Eye (tissue), 1 donor: ENCODE data around the gene MTURN.
"Not testable (repeated sequence)": the region's sequence is repeated elsewhere in the genome, so short reads cannot be mapped to it uniquely, and the experiment has no call there.

Experiments
- DNase-seq: peaks from one replicate; pipeline ENCODE4 v3.0.0-alpha.2; 2015

Gene MTURN

DNA sequence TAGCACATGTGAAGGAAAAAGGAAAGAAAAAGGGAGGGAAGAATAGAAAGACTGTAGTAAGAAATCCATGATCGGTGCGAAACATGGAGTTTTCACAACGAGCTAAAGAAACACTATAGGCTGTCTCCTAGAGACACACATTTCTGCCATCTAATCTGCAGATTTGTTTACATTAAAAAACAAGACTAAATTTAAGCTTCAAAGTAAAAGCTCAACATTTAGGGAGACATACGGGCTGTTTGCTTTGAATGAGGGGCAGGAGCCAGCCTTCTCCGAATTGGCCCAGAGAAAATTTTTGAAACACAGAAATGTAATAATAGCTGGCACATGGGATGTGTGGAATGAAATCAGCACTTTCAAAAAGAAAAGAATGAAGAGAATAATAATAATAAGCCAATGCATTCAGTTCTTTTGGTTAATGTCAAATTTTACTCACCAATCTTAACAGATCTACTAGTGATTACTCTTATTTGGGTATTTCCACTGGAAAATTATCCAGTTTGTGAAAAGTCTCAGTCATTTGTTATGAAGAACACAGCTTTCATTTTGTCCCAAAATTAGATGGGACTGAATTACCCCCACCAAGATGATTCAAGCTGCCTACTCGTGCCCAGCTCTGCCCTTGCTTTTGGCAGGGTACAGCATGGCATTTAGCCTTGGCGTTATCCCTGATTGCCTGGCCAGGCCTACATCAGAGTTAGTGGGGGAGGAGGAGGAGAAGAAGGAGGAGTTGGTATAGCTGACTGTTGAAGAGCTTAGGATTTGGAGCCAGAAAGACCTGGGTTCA, 47.1 kb downstream of the MTURN start:
- no peak for DNase-seq

DNA sequence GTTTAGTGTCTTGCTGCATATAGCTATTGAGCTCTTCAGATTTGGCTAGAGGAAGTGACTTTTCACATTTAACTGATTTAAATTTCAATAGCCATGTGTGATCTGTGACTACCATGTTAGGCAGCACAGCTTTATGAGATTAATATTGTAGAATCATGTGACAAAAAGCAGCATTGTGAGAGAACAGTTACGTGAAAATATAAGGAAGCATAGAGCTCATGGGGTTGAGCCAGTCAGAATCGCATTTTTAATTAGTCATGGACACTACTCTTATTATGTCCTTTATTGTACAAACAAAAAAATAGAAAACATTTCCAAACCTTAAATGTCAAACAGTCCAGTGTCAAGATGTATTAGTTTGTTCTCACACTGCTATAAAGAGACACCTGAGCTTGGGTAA, 48.0 kb downstream of the MTURN start:
- DNase-seq, result no peak

DNA sequence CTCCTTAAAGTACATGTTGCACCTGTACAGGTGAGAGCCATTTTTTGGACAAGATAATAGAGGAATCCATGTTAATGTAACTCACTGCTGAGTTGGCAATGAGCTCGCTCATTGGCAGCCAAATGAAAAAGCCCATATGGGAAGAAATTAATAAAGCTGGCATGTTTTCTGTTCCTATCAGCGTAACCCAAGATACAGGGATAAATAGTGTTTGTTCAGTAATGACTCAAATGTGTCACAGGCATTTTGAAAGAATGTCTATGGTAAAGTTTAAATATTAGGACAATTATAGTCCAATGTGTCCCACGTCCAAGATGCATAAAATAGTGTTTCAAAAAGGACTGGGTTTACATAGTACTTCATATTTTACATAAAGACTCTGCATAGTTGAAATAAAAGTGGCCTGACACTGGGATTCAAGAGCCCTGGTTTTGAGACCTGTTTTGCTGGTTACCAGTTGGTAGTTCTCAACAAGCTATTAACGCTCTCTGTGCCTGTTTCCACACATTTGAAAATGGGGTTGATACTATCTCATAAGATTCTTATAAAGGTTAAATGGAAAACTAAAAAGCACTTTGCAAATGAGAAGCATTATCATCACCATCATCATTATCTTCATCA, 49.1 kb downstream of the MTURN start:
- DNase-seq, result no peak

DNA sequence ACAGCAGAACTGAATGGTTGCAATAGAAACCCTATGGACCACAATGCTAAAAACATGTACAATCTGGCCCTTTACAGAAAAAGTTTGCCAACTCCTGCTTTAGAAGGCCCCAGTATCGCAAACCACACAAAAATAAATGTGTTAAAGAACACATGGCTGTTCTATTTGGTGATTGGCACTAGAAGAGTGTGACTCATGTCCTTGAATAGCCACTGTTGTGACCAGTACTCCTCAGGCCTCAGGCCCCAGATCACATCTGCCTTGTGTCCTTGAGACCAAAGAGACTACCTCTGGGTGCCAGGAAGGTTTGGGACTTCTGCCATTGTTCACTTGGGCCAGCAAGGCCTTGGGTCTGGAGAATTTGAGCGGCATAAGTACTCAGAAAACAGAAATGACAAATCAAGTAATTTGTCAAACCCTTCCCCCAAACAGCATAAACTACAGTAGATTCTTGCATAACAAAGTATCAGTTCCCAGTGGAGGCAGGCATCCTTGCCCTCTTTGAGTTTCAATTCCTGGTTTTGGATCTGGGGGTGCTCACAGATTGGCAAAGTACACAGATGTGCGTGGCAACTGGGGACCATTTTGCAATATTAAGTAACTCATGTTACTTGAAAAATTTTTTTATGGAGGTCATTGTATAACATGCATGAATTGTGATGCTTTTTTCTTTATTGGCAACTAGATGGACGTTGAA, 50.2 kb downstream of the MTURN start:
- DNase-seq, result no peak

- DNase-seq, result no peak
Observed at GRCh38 chr7:30185496-30185895, 50.7 kb downstream of the MTURN start.

GRCh38 chr7:30186725-30187124, 51.9 kb downstream of the MTURN start:
- DNase-seq, result no peak

DNA sequence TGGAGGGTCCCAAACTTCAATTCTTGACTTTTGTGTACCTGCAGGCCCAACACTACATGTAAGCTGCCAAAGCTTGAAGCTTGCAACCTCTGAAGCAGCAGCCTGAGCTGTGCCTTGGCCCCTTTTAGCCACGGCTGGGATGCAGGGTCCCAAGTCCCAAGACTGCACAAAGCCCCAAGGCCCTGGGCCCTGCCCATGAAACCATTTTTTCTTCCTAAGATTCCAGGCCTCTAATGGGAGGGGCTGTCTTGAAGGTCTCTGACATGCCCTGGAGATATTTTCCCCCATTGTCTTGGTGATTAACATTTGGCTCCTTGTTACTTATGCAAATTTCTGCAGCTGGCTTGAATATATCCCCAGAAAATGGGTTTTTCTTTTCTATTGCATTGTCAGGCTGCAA, 52.7 kb downstream of the MTURN start:
- no peak for DNase-seq

DNA sequence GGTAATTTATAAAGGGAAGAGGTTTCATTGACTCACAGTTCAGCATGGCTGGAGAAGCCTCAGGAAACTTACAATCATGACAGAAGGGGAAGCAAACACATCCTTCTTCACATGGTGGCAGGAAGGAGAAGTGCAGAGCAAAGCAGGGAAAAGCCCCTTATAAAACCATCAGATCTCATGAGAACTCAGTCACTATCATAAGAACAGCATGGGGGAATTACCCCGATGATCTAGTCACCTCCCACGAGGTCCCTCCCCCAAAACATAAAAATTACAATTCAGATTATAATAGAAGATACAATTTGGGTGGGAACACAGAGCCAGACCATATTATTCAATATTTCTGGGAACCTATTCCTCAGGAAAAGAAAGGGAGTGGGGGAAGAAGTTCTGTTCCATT, 53.6 kb downstream of the MTURN start:
- not testable (repeated sequence) for DNase-seq

DNA sequence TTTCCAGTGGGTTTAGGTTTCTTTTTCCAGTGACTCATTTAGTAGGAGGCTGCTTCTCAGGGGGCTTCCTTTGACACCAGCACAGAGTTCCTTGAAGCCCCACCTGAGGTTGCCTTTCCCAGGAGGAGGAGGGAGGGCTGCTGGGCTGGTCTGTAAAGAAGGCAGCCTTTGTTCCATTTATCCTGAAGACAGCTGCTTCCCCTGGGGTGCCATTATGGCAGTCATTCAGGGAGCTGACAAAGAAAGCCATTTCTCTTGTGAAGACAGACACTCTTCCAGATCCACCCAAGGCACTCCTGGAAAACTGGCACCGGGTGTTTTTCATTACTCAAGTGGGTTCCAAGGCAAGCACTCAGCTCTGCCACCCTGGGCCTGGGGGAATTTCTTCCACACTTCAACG, 54.0 kb downstream of the MTURN start:
- no peak for DNase-seq

- no peak for DNase-seq
Observed at GRCh38 chr7:30191809-30192208, 57.0 kb downstream of the MTURN start.

DNA sequence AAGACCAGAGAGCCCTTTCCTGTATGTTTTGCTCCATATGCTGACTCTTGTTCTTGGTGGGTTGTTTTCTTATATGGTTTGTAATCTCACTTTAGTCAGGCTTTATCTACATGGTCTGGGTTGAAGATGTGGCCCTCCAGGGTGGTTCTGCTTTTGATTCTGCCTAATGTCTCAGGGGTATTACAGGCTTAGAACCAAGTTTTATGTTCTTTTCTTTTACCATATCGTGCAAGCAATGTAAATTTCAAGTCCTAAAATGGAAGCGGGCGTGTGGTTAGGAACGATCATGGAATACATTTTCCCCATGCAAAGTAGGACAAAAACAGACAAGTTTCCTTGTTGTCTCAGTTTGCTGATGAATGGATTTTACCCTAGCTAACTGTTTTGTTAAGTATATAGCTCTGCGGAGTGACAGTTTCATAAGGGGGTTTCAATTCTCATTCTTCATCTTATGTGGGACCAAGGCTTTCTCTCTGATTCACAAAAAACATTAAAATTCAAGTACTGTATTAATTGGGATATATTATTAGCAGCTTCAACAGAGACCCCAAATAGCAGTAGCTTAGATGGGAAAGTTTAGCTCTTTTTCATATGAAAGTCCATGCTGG, 58.7 kb downstream of the MTURN start:
- DNase-seq, result no peak

DNA sequence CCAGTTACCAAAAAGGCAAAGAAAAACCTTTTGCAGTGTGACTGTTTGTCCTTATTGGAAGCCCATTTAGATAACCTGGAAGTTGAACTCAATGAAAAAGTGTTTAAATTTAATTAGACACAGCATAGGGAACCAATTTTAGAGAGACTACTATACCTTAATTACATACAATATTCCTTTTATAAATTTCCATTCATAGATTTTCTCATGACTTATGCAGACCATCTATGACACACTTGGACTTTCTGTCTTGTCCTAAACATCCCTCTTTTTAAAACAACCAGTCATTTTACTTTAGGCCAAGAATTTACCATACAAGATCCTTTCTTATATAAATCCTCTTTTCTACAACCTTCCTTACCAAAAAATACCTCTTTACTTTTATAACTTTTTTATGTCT, 61.6 kb downstream of the MTURN start:
- DNase-seq, result no peak

DNA sequence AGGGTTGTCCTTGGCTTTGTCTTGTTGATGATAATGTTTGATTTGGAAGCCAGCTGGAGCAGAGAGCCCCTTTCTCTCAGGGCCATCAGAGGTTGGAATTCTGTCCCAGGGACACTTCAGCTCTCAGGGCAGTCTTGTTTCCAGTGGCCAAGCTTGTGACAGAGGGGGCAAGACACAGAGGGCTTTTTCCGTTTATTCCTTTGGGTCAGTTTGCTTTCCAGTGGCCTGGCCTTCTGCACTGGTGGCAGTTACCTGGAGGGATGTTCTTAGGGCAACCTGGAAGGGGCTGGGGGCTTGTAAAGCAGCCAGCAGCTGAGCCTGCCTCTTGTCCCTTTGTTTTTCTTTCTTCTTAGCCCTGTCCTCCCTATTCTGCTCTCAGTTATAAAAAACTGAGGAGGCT, 62.7 kb downstream of the MTURN start:
- no peak for DNase-seq

DNA sequence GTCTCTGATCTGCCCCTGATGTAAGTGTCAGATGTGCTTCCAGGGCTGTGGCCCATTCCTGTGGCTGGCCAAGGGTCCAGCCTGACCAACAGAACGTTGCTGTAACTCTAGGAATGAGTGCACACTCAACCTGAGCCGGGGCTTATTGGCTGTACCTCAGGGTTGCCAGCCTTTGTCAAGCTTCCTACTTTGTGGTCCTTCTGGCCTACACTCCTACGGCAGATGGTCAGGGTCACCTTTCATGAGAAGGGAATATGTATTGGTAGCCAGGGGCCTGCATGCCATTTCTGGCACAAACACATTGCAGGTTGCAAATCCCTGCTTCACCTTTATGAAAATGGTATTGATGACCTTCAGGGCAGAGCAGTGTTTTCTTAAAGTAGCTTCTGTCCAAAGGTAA, 64.5 kb downstream of the MTURN start:
- no peak for DNase-seq

DNA sequence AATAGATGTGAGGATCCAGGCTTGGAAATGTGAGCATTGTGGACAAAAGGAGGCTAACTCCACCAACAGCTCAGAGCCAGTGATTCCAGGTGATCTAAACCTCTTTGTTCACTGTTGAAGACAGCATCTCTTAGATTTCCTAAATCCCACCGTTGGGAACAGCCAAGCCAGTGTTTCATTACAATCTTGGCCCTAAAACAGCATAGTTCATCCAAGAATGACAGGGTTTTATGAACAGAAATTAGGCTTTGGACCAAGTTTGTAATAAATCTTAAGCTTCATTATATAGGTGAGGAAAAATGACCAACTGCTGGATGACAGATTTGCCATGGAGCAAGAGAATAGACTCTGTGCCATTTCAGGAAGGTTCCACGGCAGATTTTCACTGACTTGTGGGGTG, 65.8 kb downstream of the MTURN start:
- no peak for DNase-seq

- no peak for DNase-seq
Observed at GRCh38 chr7:30201161-30201666, 66.4 kb downstream of the MTURN start.

DNA sequence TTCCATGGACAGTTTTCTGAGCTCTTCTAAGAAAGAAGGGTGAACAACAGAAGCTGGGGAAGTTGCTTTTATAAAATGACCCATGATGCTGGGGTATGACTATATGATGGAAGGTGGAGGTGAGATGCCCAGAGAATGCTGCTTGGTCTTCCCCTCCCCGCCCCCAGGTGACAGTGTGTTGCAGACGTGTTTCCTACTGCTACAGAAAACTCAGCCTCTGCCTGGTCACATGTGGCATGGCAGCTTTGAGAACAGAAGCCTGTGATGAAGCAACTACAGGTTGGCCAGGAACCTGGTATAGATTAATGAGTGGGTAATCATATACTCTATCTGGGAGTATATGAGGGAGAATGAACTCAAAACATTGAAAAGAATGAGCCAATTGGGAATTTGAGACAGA, 67.1 kb downstream of the MTURN start:
- DNase-seq, result no peak

DNA sequence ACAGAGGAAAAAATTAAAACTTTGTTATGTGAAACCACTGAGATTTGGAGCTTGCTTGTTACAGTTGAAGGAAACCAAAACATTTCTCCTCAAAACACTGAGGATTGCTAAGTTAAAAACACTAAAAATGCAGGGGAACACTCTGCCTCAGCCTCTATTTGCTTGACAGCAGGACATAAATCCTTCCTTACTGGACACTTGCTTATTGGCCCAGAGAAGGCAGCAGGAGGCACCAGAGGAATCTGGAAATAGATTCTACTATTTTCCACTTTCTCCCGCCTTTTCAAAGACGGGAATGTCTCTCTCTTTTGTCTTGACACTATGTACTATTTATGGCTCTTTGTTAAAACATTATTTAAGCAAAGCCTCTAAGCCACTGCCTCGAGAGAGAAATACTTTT, 67.9 kb downstream of the MTURN start:
- no peak for DNase-seq

- DNase-seq, result peak; percentile 81
Observed at GRCh38 chr7:30206491-30206890, 71.7 kb downstream of the MTURN start.

- DNase-seq, result peak; percentile 29
Observed at GRCh38 chr7:30206942-30207341, 72.2 kb downstream of the MTURN start.

DNA sequence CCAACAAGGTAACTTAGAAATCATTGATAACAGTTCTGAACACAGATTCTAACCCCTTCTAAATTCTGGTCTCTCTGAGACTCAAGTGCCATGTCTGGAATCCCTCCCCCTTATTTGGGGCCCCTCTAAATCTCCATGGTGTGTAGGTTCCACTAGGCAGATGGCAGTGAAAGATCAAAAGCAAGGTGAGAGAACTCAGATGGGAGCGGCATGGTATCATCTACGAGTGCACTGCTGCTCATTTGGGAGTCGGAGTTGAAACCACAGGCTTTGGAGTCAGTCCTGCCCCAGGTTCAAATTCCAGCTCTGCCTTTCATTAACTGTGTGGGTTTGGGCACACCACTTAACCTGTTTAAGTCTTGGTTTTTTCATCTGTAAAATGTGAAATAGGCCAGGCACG, 72.6 kb downstream of the MTURN start:
- DNase-seq, result no peak

GRCh38 chr7:30209951-30210350, 75.2 kb downstream of the MTURN start:
- no peak for DNase-seq
